ENCODE data around the gene CD300H.
A peak's percentile ranks its signal among the peaks of the same experiment; 100 is the strongest.

- TF ChIP-seq, protein P1, sequence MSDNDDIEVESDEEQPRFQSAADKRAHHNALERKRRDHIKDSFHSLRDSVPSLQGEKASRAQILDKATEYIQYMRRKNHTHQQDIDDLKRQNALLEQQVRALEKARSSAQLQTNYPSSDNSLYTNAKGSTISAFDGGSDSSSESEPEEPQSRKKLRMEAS (IDR thresholded peaks at IDR 0.05) = no peak
- TF ChIP-seq POLR2AphosphoS5 (IDR thresholded peaks at IDR 0.05; ENCODE audit: low read depth, low read length) = no peak
- no peak for TF ChIP-seq REST (IDR thresholded peaks at IDR 0.05; ENCODE audit: low read depth)
- TF ChIP-seq SRF (IDR thresholded peaks at IDR 0.05; ENCODE audit: low read depth) = 0 out of 2 replicates have a peak, but pooled peaks have one; percentile 19
- no peak for TF ChIP-seq POLR2A (IDR thresholded peaks at IDR 0.05; ENCODE audit: borderline replicate concordance, extremely low read depth, insufficient read depth, insufficient read length)
- TF ChIP-seq CTCF (IDR thresholded peaks at IDR 0.05 in 2 of 3, conservative IDR thresholded peaks at IDR 0.05 in 1 of 3; ENCODE audit: borderline replicate concordance in 1 of 3, insufficient read depth in 1 of 3, low read depth in 2 of 3, low read length in 2 of 3) = no peak
- no peak for TF ChIP-seq FOSL1 (IDR thresholded peaks at IDR 0.05; ENCODE audit: low read depth)
- no peak for TF ChIP-seq SP1 (IDR thresholded peaks at IDR 0.05; ENCODE audit: low read depth)
These were observed 55.3 kb downstream of the CD300H start for GRCh38 chr17:74512036-74512435.

Measured in HCT116 (cell line).